ENCODE results near the gene CNTROB. TPM values are rescaled to one million over a fixed set of nuclear protein-coding genes. Genes with fewer than 3 reads are reported as not detected.

Gene CNTROB
- total RNA-seq, 3 donors from 2014 or later: 17.0 to 27.2 (median 23.9) TPM

DNA sequence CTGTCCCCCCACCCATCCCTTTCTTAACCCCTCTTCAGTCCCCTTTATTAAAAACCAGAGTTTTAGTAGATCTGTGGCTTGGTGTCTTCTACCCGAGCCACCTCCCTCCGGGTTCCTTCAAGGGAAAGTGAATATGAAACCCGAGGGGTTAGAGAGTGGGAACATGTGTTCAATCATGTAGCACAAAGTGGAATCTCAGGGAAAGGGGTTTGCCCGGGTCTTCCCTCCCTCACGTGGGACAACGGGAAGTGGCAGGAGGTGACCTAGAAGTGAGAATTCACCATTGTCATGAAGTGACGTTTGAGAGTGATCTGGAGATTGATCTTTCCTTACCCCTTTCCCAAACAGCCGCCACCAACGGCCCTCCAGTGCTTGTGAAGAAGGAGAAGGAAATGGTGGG lies 20.9 kb upstream of the CNTROB start:
- Histone ChIP-seq H3K27ac (no peak overlapping the region), H3K4me1 (peaks cover 0 to 5% of the 10 kb centered on the region in 2 donors), H3K4me3 (no peak overlapping the region), H3K9me3 (no peaks in the 10 kb centered on the region), H3K36me3 (peaks cover 6% of the 10 kb centered on the region), H3K27me3 (no peaks in the 10 kb centered on the region)
- intact Hi-C loops (cut with DNase I; ENCODE audit: low total_unique reads): loop anchor here (10.0 kb wide), 1 partner anchor 46 kb away; no protein-coding TSS in a partner anchor
- no peak for DNase-seq (ENCODE audit: low spot score in 2 of 2)
- no peak for TF ChIP-seq POLR2AphosphoS5 (IDR thresholded peaks at IDR 0.05)
- TF ChIP-seq, protein P1, sequence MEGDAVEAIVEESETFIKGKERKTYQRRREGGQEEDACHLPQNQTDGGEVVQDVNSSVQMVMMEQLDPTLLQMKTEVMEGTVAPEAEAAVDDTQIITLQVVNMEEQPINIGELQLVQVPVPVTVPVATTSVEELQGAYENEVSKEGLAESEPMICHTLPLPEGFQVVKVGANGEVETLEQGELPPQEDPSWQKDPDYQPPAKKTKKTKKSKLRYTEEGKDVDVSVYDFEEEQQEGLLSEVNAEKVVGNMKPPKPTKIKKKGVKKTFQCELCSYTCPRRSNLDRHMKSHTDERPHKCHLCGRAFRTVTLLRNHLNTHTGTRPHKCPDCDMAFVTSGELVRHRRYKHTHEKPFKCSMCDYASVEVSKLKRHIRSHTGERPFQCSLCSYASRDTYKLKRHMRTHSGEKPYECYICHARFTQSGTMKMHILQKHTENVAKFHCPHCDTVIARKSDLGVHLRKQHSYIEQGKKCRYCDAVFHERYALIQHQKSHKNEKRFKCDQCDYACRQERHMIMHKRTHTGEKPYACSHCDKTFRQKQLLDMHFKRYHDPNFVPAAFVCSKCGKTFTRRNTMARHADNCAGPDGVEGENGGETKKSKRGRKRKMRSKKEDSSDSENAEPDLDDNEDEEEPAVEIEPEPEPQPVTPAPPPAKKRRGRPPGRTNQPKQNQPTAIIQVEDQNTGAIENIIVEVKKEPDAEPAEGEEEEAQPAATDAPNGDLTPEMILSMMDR (IDR thresholded peaks at IDR 0.05): no peak

DNA sequence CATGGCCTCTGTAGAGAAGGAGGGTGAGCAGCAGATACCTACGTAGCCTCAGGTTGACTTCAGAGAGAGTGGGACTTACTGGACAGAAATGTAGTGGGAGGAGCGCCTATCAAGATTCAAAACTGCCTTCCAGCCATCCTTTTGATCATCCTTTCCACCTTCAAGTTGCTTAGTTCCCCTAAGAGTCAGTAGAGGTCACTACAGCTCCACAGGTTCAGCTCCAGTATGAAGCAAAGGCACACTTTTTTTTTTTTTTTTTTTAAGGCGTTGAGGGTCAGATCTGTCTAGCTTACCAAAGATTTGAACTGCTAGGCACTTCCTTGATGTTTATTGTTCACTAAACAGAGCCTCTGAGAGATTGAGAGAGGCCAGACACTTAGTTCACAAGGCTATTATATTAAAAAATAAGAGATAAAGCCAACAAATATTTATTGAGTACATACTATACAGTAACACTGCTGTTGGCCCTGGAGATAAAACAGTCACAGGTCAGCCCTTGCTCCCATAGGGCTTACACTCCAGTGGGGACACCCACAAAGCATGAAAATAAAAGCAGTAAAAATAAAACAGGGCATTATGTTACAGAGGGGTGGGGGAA lies 19.0 kb upstream of the CNTROB start:
- DNase-seq (ENCODE audit: low spot score in 2 of 2): no peak
- no peaks in the 10 kb centered on the region for H3K27me3 ChIP-seq
- no peak overlapping the region for H3K27ac ChIP-seq
- TF ChIP-seq POLR2A (IDR thresholded peaks at IDR 0.05): no peak
- TF ChIP-seq, protein P1 (IDR thresholded peaks at IDR 0.05): peak; percentile 38 to 79 (median 74)
- H3K4me1 ChIP-seq: peaks cover 0 to 5% of the 10 kb centered on the region in 2 donors
- intact Hi-C loops (cut with DNase I; ENCODE audit: low total_unique reads): loop anchor here (10.0 kb wide), 1 partner anchor 48 kb away; no protein-coding TSS in a partner anchor
- peaks cover 6% of the 10 kb centered on the region for H3K36me3 ChIP-seq
- H3K4me3 ChIP-seq: no peak overlapping the region
- H3K9me3 ChIP-seq: no peaks in the 10 kb centered on the region

DNA sequence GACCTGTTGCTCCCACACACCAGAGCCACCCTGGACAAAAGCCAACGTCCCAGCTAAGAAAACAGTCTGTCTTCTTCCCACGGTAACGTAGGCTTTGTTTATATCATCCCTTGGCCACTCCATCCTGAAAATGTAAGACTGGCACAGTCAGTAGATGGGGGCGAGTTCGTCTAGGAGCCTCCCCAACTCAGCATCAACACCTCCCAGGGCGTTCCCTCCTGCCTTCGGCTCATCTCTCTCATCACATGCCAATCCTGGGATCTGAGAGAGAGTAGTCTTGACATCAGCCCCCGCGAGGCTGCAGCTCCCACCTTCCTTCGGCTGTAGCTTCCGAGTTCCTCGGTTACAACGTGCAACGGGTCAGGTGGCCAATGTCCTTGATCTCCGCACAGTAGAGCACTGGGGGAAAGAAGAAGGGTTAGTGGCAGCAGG lies 16.8 kb upstream of the CNTROB start:
- intact Hi-C loops (cut with DNase I; ENCODE audit: low total_unique reads): loop anchor here (10.0 kb wide), 1 partner anchor 50 kb away; no protein-coding TSS in a partner anchor
- no peaks in the 10 kb centered on the region for H3K9me3 ChIP-seq
- peak overlapping the region; percentile 97 for H3K27ac ChIP-seq
- H3K4me3 ChIP-seq: peak overlapping the region; percentile 49 to 72 (median 71)
- peaks cover 6% of the 10 kb centered on the region for H3K36me3 ChIP-seq
- peak in 1 of 2 donors; percentile 59 for DNase-seq (ENCODE audit: low spot score in 2 of 2)
- TF ChIP-seq POLR2AphosphoS5 (IDR thresholded peaks at IDR 0.05) (no peak), POLR2A (IDR thresholded peaks at IDR 0.05) (no peak)
- TF ChIP-seq, protein P1 (IDR thresholded peaks at IDR 0.05): no peak
- no peaks in the 10 kb centered on the region for H3K27me3 ChIP-seq
- peaks cover 0 to 5% of the 10 kb centered on the region in 2 donors for H3K4me1 ChIP-seq

DNA sequence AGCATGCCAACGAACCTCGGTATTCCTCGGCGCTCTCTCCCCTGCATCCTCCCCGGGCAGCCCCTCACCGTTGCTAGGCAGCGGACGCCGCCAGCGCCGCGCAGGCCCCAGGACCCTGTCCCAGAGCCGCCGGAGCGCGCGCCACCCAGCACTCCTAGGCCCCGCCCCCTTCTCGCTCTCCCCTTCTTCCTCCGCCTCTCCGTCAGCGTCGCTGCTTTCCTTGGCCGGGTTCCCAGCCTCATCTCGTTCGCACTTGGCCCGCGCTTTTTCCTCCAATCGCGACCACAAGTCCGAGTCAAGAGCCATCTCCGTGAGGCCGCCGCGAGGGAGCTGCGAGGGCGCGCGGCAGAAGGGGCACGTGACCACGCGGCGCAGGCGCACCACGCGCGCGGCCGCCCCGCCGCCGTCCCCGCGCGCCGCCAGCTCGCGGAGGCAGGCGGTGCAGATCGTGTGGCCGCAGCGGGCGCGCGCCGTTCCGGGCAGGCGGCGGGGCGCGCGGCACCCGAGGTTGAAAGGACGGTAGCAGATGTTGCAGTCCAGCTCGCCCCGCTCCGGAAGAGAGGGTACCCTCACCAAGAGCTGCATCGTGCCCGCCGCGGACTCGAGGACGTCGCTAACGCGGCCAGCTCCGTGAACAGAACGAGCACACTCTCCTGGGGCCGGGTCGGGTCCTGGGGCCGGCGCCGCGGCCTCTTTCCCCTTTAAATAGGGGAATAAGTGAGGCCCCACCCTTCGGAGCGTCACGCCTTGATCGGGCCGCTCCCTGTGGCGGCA lies 16.2 kb upstream of the CNTROB start, which contains the start of gene RNF227:
RNF227 (minus strand) TSS at position 679 of the 774 bp plus-strand sequence; CDS start at position 585, 94 bp downstream.
- TF ChIP-seq POLR2AphosphoS5 (IDR thresholded peaks at IDR 0.05) (peak; percentile 23 to 79 (median 62)), POLR2A (IDR thresholded peaks at IDR 0.05) (no peak)
- TF ChIP-seq, protein P1 (IDR thresholded peaks at IDR 0.05): peak in 1 of 3 donors; percentile 11
- peak within 1 kb of the TSS; percentile 97 for H3K27ac ChIP-seq
- no peaks in the 10 kb centered on the region for H3K27me3 ChIP-seq
- H3K36me3 ChIP-seq: peaks cover 1% of the 10 kb centered on the region
- peak; percentile 90 to 92 for DNase-seq (ENCODE audit: low spot score in 2 of 2)
- H3K4me1 ChIP-seq: peaks cover 0 to 5% of the 10 kb centered on the region in 2 donors
- H3K9me3 ChIP-seq: no peaks in the 10 kb centered on the region
- peak within 1 kb of the TSS; percentile 49 to 72 (median 71) for H3K4me3 ChIP-seq
- intact Hi-C loops (cut with DNase I; ENCODE audit: low total_unique reads): loop anchor here (10.0 kb wide), 1 partner anchor 51 kb away; no protein-coding TSS in a partner anchor

DNA sequence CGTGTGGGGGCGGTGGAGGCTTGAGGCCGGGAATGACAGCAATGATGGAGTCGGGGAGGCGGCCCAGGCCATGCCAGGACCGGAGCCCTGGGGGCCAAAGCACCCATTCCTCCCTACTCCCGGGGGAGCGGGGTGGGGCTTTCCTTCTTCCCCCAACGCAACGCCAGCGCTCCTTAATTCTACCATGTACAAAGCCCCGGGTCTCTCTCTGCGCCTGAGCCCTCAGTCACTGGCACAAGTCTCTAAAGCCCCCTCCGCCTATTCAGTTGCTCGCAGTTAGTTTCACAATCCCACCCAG lies 15.7 kb upstream of the CNTROB start:
- Histone ChIP-seq H3K36me3 (no peaks in the 10 kb centered on the region), H3K27me3 (no peaks in the 10 kb centered on the region), H3K9me3 (no peaks in the 10 kb centered on the region), H3K4me1 (peaks cover 0 to 5% of the 10 kb centered on the region in 2 donors), H3K4me3 (peak overlapping the region; percentile 49 to 72 (median 71)), H3K27ac (peak overlapping the region; percentile 97)
- TF ChIP-seq, protein P1 (IDR thresholded peaks at IDR 0.05): no peak
- TF ChIP-seq POLR2AphosphoS5 (IDR thresholded peaks at IDR 0.05) (peak; percentile 4 to 48 (median 18)), POLR2A (IDR thresholded peaks at IDR 0.05) (no peak)
- peak; percentile 66 to 85 for DNase-seq (ENCODE audit: low spot score in 2 of 2)
- intact Hi-C loops (cut with DNase I; ENCODE audit: low total_unique reads): loop anchor here (10.0 kb wide), 1 partner anchor 52 kb away; no protein-coding TSS in a partner anchor

Measured in breast epithelium (tissue), 4 donors.